ENCODE measurements around the gene PIGZ.

Gene PIGZ

GRCh38 chr3:197001106-197001971, 32.7 kb upstream of the PIGZ start:
- no peak for DNase-seq (ENCODE audit: low spot score)

GRCh38 chr3:197000211-197000610, 31.6 kb upstream of the PIGZ start:
- no peak for DNase-seq (ENCODE audit: low spot score)

- no peak for DNase-seq (ENCODE audit: low spot score)
These were observed 30.5 kb upstream of the PIGZ start for GRCh38 chr3:196998966-196999760.

- no peak for DNase-seq (ENCODE audit: low spot score)
These were observed 28.7 kb upstream of the PIGZ start for GRCh38 chr3:196997311-196997710.

GRCh38 chr3:196996454-196997265, 28.0 kb upstream of the PIGZ start:
- no peak for DNase-seq (ENCODE audit: low spot score)

- DNase-seq (ENCODE audit: low spot score) = no peak
These were observed 27.2 kb upstream of the PIGZ start for GRCh38 chr3:196995646-196996355.

GRCh38 chr3:196995027-196995426, 26.4 kb upstream of the PIGZ start:
- no peak for DNase-seq (ENCODE audit: low spot score)

GRCh38 chr3:196994056-196994455, 25.4 kb upstream of the PIGZ start:
- DNase-seq (ENCODE audit: low spot score) = no peak

- no peak for DNase-seq (ENCODE audit: low spot score)
These were observed 23.9 kb upstream of the PIGZ start for GRCh38 chr3:196992461-196993065.

- DNase-seq (ENCODE audit: low spot score) = no peak
These were observed 23.2 kb upstream of the PIGZ start for GRCh38 chr3:196991581-196992460.

- DNase-seq (ENCODE audit: low spot score) = no peak
These were observed 22.0 kb upstream of the PIGZ start for GRCh38 chr3:196990601-196991007.

- DNase-seq (ENCODE audit: low spot score) = no peak
These were observed 21.2 kb upstream of the PIGZ start for GRCh38 chr3:196989721-196990262.

- no peak for DNase-seq (ENCODE audit: low spot score)
These were observed 19.8 kb upstream of the PIGZ start for GRCh38 chr3:196988241-196989029.

- DNase-seq (ENCODE audit: low spot score) = no peak
These were observed 18.4 kb upstream of the PIGZ start for GRCh38 chr3:196987022-196987421.

GRCh38 chr3:196985954-196986885, 17.6 kb upstream of the PIGZ start:
- DNase-seq (ENCODE audit: low spot score) = no peak

GRCh38 chr3:196985298-196985697, 16.7 kb upstream of the PIGZ start:
- DNase-seq (ENCODE audit: low spot score) = no peak

GRCh38 chr3:196983186-196983585, 14.6 kb upstream of the PIGZ start:
- no peak for DNase-seq (ENCODE audit: low spot score)

- DNase-seq (ENCODE audit: low spot score) = no peak
These were observed 13.0 kb upstream of the PIGZ start for GRCh38 chr3:196981657-196982056.
